Keratinocyte (primary cell): ENCODE data around the gene OR7G3.

ENCODE experiments used
- EZH2 ChIP-seq: IDR thresholded peaks from one replicate; pipeline ENCODE4 v1.6.1; 2012; ENCODE audit warnings: inconsistent platforms, mild to moderate bottlenecking, low read length, moderate library complexity
- TF ChIP-seq, protein P1 (sequence below), 3 experiments: IDR thresholded peaks in 1 of 3; conservative IDR thresholded peaks in 1 of 3; optimal IDR thresholded peaks in 1 of 3; 2 replicates in 2 of 3; 3 replicates in 1 of 3; pipeline versions ENCODE3 to v1.5.1; 2011; ENCODE audit warnings: low read length in 3 of 3, mild to moderate bottlenecking in 3 of 3, moderate library complexity in 2 of 3, control low read depth in 1 of 3, inconsistent platforms in 1 of 3; ENCODE audit not compliant: insufficient read depth in 2 of 3; ENCODE audit errors: extremely low read depth in 1 of 3

DNA sequence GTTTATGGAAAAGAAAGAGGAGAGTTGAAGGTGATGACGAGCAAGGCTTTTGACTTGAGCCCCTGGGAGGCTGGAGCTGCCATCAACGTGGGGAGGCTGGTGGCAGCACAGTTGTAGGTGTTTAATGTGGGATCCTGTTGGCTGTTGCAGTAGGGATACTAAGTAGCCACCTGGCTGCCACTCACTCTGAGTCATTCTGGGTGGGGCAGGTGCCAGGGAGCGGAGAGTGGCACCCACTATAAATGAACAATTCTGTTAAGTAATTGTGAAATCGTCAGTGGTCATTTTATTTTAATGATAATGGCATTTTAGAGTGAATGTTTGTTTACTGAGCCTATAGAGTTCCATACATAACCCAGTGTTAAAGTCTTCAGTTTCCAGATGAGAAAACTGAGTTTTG lies 23.2 kb upstream of the OR7G3 start:
- TF ChIP-seq, protein P1, sequence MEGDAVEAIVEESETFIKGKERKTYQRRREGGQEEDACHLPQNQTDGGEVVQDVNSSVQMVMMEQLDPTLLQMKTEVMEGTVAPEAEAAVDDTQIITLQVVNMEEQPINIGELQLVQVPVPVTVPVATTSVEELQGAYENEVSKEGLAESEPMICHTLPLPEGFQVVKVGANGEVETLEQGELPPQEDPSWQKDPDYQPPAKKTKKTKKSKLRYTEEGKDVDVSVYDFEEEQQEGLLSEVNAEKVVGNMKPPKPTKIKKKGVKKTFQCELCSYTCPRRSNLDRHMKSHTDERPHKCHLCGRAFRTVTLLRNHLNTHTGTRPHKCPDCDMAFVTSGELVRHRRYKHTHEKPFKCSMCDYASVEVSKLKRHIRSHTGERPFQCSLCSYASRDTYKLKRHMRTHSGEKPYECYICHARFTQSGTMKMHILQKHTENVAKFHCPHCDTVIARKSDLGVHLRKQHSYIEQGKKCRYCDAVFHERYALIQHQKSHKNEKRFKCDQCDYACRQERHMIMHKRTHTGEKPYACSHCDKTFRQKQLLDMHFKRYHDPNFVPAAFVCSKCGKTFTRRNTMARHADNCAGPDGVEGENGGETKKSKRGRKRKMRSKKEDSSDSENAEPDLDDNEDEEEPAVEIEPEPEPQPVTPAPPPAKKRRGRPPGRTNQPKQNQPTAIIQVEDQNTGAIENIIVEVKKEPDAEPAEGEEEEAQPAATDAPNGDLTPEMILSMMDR (optimal IDR thresholded peaks at IDR 0.05 in 1 of 3, IDR thresholded peaks at IDR 0.05 in 1 of 3, conservative IDR thresholded peaks at IDR 0.05 in 1 of 3; ENCODE audit: extremely low read depth in 1 of 3, insufficient read depth in 2 of 3, low read length in 3 of 3) = no peak
- TF ChIP-seq EZH2 = no peak
